Spleen (tissue), 7 donors: ENCODE results near the gene ZBED5.

ENCODE experiments used
- CTCF ChIP-seq, 11 experiments: fragments of 200-600 bp in 7 of 11; fragments of 450-650 bp in 4 of 11; sonication (generic) in 4 of 11; IDR thresholded peaks in 8 of 11; conservative IDR thresholded peaks in 3 of 11; 1 replicate in 7 of 11; 2 replicates in 4 of 11; pipeline versions ENCODE4 v1.4.0 to v1.8.0; 2016 to 2021; ENCODE audit warnings: antibody characterized with exemption in 11 of 11, inconsistent platforms in 4 of 11, mild to moderate bottlenecking in 1 of 11
- POLR2AphosphoS5 ChIP-seq, 3 donors: sonication (generic); formaldehyde crosslinking; IDR thresholded peaks; one replicate each; pipeline ENCODE4 v1.5.1; 2017; ENCODE audit warnings: antibody characterized with exemption in 3 of 3
- donor health status: DM: no; HTN: no; CAD: no; lungs with moderate emphysema.
- donor health status: DM: no; HTN: no; CAD: no.
- donor health status: DM: no; HTN: no; CAD: no.

GRCh38 chr11:10838881-10839280 is 19.0 kb downstream of the ZBED5 start:
- TF ChIP-seq CTCF (IDR thresholded peaks at IDR 0.05 in 8 of 11, conservative IDR thresholded peaks at IDR 0.05 in 3 of 11) (no peak), POLR2AphosphoS5 (IDR thresholded peaks at IDR 0.05) (no peak)
